OCI-LY1 (cell line): Measurements from ENCODE around the gene SDK1.

Experiments used
- CTCF ChIP-seq: fragments of 200-600 bp; sonication (generic), shearing (Covaris generic); IDR thresholded peaks from 2 replicates; pipeline ENCODE4 v1.5.1; 2017; ENCODE audit warnings: mild to moderate bottlenecking, antibody characterized with exemption, low read length, moderate library complexity, mixed read lengths
- EZH2 ChIP-seq: fragments of 200-600 bp; sonication (generic), shearing (Covaris generic); IDR thresholded peaks from 2 replicates; pipeline ENCODE4 v1.8.0; 2017; ENCODE audit warnings: borderline replicate concordance, mixed run types, mild to moderate bottlenecking, antibody characterized with exemption, low read length, moderate library complexity, mixed read lengths

DNA sequence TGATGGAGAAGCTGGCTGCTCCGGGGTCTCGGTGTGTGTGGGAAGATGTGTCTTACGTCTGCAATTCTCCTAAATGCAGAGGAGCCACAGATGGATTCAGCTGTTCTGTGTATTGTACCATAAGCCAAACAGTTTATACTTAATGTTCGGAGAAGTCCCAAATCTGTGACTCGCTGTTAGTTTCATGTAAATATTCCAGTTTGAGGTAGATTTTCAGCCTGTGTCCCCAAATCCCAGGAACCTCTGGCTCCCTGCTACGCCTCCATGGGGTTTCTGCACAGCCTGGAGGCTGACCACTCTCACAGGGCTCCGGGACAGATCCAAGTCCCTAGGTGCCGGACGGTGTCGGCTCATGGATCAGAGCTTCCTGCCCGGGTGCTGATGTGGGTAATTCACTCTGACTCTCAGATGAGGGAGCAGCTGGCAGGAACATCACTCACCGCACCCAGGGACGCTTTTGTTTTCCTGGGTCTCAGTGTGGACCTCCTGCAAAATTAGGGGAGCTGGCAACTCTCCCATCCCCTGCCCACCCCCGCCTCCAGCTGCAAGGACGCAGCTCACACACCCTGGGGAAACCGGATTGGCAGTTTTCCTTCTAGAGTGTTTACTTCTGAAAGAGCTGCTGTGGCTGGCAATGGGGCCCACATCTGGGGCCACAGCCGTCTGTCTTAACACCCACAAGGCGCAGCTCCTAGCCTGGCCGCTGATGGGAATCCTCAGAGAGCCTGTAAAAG is 960.0 kb downstream of the SDK1 start:
- no peak for TF ChIP-seq CTCF
- no peak for TF ChIP-seq EZH2
